Dedifferentiated amniotic fluid mesenchymal stem cell (primary cell): Measurements from ENCODE around the gene ITGB6.

ENCODE experiments used
- DNase-seq: peaks from one replicate; pipeline ENCODE4 v3.0.0-alpha.2; 2016; ENCODE audit errors: extremely low spot score

The ITGB6 gene

DNA sequence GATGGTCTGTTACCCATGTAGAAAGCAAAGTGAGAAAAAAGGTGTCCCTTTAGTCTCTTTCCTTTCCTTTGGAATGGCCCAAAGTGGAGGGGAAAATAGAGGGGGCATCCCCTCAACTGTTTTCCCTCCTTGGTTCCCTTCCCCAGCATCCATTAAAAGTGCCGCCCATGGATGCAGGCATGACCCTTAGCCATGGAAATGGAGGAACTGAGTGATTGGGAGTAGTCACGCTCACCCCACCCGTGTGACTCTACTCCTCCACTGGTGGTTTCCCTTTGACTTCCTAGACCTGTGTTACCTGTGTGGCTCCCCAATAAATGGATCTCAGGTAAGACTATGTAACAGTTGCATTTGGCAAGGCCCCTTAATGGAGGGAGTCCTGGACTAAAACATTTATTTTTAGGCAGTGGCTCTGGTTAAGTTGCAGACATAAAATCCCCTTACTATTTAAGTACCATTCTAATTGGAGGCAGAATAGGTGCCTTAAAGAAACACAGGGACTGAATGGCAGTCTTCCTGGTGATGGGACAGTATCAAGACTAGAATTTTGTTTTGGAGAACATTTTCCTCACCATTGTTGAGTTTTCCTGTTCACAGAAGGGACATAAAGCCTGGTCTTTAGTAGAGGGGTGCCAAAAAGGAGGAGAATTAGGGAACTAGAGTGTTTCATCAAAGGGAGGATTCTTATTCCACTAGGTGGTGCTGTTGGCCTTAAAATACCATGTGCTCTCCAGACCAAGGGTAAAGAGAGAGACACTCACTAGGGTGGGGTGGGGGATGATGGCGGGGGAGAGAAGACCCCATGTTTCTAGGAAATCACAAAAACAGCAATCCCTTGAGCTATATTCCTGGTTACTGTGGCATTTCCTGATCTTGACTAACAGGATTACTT lies 112.0 kb downstream of the ITGB6 start:
- DNase-seq, result no peak

DNA sequence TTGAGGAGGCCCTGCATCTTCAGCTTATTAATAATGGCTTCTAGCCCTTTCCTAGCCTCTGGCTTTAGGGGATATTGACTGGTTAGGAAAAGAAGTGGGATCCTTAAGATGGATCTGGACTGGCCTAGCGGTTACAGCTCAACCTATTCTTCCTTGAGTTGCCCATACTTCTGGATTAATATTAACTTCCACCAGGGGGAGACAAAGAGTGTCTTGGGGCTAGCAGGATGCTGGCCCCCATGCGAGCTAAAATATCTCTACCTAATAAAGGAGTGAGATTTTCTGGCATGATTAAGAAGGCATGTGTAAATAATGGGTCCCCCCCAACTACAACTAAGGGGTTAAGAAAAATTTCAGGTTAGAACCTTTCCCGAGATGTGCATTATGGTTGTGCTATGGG lies 114.4 kb downstream of the ITGB6 start:
- DNase-seq, result no peak

DNA sequence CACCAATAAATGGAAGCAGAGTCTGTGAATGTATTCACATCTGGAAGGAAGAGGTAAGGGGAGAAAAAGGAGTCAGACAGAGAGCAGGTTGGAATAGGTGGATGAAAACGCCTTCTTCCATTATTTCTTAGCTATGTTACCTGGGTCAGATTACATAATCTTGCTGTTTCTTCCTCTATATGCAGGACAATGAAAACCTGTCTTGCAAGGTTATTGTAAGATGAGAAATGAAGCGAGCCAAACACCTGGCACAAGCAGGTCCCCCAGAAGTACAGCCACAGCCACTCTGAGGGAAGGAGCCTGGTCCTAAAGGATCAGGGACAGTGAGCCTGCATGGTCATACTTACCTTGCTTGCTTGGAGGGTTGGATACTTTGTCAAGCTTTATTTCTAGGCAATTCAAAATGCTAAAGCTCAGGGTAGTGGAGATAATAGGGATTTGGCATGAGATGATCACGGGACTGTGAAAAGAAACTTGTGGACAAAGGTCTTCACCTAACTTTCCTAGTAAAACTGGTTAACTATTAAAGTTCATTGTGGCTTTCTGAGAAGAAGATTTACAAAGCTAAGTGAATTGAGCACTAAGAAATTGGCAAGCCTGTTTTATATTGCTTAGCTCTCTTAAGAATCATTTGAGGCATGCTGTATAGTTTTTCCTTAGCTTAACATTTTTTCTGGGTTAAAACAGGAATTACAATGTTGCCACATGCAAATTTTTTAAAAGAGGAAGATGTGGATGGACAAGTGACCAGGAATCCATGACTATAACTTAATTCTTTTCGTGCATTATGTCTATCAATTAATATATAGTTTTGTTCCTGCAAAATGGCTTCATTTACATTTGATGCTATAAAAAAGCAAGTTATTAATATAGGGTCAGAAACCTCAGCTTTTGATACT lies 121.9 kb downstream of the ITGB6 start:
- no peak for DNase-seq

DNA sequence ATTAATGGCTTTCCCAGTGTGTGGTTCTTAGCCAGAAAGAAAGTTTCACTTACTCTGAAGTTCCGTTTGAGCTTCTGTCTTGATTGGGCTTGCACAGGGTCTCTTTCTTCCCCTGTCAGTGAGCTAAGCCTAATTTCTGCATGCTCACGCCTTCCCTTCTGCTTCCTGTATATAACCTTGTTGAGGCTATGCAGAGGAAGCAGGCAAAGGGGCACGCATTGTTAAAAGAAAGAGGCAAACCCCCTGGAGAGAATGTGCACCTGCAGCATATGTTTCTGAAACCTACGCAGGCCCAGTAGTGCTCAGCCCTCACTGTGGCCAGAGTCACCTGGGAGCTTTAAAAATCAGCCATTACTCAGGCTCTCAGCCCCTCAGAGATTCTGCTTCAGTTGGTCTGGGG lies 123.2 kb downstream of the ITGB6 start:
- no peak for DNase-seq

GRCh38 chr2:160076241-160076640 lies 123.8 kb downstream of the ITGB6 start:
- no peak for DNase-seq

DNA sequence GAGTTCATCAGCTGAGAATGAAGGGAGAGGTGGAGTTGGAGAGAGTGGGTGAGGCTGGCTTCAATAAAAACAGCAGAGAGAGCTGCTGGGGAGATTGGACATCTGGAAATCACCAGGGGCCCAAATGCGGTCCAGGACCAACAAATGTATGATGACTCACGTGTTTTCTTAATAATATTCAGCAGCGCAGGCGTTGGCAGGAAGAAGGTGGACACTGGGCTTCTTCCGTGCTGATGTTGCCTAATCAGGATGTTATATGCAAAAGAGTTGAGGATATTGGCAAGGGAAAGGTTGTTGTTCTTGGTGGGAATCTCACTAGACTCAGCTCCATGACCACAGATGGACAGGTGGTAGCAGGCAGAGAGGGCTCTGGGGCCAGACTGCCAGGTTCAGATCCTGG lies 124.9 kb downstream of the ITGB6 start:
- peak; percentile 51 for DNase-seq

DNA sequence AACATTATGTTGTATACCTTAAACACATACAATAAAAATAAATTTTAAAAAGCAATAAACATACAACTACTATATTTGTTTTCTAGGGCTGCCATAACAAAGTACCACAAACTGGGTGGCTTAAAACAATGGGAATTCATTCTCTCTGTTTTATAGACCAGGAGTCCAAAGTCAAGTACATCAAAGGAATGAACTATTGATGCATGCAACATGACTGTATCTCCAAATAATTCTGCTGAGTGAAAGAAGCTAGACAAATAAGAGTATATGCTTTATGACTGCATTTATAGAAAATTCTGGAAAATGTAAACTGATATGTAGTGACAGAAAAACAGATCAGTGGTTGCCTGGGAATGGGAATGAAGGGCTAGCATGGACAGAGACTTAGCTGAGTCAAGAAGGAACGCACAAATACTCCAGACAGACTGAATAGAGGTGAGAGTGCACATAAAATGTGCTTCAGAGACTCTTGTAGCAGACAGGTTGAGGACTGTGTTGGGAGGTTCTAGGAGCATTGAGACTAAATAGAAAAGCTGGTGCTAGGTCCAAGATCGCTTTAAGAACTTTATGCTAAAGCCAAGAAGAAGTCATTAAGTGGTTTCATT lies 126.7 kb downstream of the ITGB6 start:
- no peak for DNase-seq

DNA sequence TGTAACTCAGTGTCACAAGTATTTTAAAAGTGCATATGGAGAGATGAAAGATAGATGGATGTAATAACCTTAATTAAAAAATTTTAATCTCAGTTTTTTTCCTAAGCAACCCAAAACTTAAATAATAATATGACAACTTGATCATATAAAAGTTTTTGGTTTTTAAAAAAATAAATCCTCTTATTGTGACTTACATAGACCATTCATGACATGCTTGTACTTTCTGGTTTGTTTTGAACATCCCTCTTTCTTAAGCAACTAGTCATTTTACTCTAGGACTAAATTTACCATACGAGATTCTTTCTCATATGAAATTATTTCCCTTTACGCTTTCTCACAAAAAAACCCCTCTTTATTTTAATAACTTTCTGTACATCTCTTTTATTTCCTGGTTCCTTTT lies 131.2 kb downstream of the ITGB6 start:
- no peak for DNase-seq

DNA sequence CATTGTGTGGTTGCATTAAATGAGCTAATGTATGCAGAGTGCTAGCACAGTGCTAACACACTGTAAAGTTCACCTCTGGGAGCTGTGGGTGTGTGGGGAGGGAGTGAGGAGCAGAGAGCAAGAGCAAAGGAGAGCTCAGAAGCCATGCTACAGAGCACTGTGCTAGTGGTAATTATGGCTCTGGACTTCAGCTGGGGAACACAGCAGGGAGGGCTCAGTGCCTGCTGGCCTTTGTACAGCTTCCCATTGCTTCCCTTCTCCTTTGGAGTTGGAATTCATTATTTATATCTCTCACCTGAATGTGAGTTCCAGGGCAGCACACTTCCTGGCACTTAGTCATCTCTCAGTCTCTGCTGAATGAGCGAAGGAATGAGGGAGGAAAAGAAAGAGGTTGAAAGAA lies 135.2 kb downstream of the ITGB6 start:
- DNase-seq, result no peak

DNA sequence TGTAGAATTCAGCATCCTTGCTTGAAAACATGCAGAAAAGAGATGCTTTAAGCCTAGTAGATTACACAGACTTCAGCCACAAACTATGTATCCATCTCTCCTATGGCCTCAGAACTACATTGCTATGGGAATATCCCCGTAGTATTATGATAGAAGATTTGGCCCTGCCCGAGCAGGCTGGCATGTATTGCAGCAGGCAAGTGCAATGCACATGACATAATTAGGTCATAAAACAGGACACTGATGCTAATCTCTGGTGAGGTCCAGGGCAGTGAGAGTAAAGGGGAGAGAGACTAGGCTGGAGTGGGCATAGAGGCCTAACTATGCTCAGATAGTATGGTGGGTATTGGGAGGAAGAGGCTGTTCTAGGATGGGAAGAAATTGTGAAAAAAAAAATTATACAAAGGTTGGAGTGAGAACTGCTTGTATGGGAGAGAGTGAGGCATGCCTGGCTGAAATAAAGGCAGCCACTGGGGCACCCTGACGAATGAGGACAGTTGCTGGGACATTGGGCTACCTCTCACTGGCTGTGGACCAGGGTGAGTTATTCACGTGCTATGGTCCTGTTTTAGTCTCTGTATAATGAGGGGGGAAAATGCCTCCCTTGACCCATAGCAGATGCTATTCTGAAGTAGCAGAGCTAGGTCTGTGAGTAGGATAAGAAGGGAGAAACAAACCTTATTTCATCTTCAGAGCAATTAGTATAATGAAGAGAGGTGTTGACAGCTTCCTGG lies 136.0 kb downstream of the ITGB6 start:
- no peak for DNase-seq

- DNase-seq, result no peak
These were observed 136.8 kb downstream of the ITGB6 start for GRCh38 chr2:160063271-160063670.

DNA sequence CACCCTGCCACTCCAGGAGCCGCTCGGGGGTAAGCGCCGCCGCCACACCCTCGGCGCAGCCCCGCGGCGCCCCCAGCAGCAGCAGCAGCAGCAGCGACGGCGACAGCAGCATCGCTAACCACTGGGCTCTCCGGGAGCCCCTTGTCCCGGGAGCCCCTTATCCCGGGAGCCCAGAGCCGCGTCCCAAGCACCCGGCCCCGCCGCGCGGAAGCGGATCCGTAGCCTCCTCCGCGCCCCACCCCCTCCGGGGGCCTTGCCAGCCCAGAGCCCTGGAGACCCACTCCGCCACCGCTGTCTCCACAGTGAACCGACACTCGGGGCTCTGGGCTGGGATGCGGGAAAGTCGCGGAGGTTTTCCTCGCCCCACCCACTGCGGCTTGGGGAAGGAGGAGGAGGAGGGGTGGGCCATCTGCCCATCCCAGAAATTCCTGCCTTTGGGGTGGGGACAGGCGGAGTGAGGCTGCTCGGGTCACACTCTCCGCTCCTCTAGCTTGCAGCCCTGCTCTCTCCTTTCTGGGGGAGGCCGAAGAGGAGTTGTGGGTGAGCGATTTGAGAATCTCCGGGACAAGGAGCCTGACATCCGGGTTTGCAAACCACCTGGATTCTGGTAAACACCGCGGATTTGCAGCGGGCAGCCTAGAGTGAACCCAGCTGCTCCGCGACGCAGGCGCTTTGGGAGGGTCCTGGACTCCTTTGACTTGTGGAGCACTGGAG lies 137.6 kb downstream of the ITGB6 start, which contains the start of gene PLA2R1:
PLA2R1 (minus strand) TSS at position 324 of the 714 bp plus-strand sequence; CDS start at position 112, 212 bp downstream.
- peak; percentile 47 for DNase-seq

GRCh38 chr2:160061944-160062291 lies 138.2 kb downstream of the ITGB6 start:
- DNase-seq, result no peak

GRCh38 chr2:160061533-160061932 lies 138.5 kb downstream of the ITGB6 start:
- DNase-seq, result no peak

GRCh38 chr2:160060297-160060696 lies 139.8 kb downstream of the ITGB6 start:
- no peak for DNase-seq

DNA sequence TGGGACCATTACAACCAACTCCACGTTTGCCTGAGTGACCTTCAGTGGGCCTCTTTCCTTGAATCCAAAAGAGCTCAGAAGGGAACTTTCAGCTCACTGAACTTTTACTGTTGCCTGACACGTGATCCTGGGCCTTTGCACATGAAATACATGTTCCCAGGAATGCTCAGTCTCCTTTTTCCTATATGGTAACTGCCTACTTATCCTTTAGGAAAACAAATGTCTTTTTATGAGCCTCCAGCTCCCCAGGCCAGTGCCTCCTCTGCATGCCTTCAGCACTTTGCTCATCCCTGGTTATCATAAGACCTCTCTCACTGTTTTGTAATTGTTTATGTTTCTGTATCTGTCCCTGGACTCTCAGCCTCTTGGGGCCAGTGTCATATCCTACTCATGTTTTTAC lies 142.7 kb downstream of the ITGB6 start:
- no peak for DNase-seq

DNA sequence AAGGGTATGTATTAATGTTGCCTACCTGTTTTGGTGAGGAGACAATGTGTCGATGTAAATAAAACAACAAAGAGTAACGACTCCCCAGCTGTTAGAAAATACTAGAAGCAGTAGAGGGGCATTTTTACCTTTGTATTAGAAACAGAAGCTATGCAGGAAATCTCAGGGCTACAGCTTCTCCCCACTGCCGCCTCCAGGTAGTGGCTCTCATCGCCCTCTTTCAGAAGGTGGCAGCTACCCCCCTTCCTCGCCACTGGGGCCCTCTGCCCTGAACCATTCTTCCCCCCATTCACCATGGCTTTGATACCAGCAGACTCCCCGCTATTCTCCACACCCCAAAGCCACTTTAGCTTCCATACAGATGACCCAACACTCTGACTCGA lies 144.4 kb downstream of the ITGB6 start:
- no peak for DNase-seq

GRCh38 chr2:160054984-160055725 lies 144.9 kb downstream of the ITGB6 start:
- DNase-seq, result no peak

DNA sequence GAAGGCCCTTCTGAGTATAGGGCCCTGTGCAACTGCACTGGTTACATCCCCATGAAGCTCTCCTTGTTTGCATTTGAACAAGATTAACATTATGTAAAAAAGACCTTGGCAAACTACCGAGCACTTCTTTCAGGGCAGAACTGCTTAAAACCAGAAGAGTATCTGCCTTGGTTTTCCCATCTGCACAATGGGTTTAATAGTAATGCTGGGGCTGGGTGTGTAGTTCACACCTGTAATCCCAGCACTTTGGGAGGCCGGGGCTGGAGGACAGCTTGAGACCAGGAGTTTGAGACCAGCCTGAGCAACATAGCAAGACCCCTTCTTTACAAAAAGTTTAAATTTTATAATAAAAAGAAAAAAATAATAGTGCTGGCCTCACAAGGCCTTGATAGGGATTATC lies 146.1 kb downstream of the ITGB6 start:
- no peak for DNase-seq

GRCh38 chr2:160052531-160052930 lies 147.5 kb downstream of the ITGB6 start:
- DNase-seq, result no peak
